Body of pancreas (tissue), 4 donors: ENCODE data around the gene SPDYE4.

Experiments
- CTCF ChIP-seq, 7 experiments: fragments of 450-650 bp in 4 of 7; fragments of 200-600 bp in 3 of 7; sonication (generic) in 3 of 7; IDR thresholded peaks; one replicate each; pipeline ENCODE4 v1.5.1; 2016 to 2019; ENCODE audit warnings: antibody characterized with exemption in 7 of 7
- POLR2A ChIP-seq, 3 donors: fragments of 450-650 bp; IDR thresholded peaks; one replicate each; pipeline ENCODE4 v1.6.1; 2016; ENCODE audit warnings: antibody characterized with exemption in 3 of 3, mild to moderate bottlenecking in 2 of 3

GRCh38 chr17:8799570-8800212 is 41.3 kb upstream of the SPDYE4 start:
- TF ChIP-seq CTCF (IDR thresholded peaks at IDR 0.05) (no peak), POLR2A (IDR thresholded peaks at IDR 0.05) (no peak)
